ENCODE data around the gene METAP1. TPM values are rescaled to one million over a fixed set of nuclear protein-coding genes. Genes with fewer than 3 reads are reported as not detected.
"Not testable (repeated sequence)": the region's sequence is repeated elsewhere in the genome, so short reads cannot be mapped to it uniquely, and the experiment has no call there.

METAP1 gene
- total RNA-seq, 2 experiments from 2014 or later, result 25.1 to 26.6 TPM

DNA sequence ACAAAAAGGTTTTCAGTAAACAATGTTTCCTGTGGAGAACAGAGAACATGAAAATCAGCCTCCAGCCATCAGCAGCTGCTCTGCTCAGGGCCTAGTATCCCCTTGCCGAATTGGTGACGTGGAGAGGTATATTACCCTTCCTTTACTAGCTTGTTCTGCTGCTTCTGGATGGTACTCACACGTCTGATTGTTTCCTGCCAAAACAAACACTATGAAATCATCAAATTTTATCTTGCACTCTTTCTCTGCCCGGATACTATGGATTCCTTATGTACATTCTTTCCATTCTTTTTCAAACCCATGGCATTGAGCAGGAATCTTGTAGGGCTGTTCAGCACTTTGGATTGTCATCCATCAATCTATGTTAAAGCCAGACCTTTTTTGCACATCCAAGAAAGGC lies 18.8 kb upstream of the METAP1 start:
- peaks cover 3% of the 10 kb centered on the region for H3K27me3 Mint-ChIP-seq
- H3K4me1 ChIP-seq (ENCODE audit: insufficient read depth, low read length), result no peaks in the 10 kb centered on the region
- no peak overlapping the region for H3K4me3 Mint-ChIP-seq
- H3K4me1 Mint-ChIP-seq (ENCODE audit: low read depth), result no peaks in the 10 kb centered on the region
- no peak overlapping the region for H3K4me3 ChIP-seq (ENCODE audit: low read length)
- no peak overlapping the region for H3K27ac Mint-ChIP-seq
- ATAC-seq (ENCODE audit: poor library complexity) (no peak), DNase-seq (no peak)
- TF ChIP-seq, protein P1, sequence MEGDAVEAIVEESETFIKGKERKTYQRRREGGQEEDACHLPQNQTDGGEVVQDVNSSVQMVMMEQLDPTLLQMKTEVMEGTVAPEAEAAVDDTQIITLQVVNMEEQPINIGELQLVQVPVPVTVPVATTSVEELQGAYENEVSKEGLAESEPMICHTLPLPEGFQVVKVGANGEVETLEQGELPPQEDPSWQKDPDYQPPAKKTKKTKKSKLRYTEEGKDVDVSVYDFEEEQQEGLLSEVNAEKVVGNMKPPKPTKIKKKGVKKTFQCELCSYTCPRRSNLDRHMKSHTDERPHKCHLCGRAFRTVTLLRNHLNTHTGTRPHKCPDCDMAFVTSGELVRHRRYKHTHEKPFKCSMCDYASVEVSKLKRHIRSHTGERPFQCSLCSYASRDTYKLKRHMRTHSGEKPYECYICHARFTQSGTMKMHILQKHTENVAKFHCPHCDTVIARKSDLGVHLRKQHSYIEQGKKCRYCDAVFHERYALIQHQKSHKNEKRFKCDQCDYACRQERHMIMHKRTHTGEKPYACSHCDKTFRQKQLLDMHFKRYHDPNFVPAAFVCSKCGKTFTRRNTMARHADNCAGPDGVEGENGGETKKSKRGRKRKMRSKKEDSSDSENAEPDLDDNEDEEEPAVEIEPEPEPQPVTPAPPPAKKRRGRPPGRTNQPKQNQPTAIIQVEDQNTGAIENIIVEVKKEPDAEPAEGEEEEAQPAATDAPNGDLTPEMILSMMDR (IDR thresholded peaks at IDR 0.05), result no peak
- H3K27ac ChIP-seq (ENCODE audit: low read depth in 1 of 2, low read length in 2 of 2), result no peak overlapping the region
- no peaks in the 10 kb centered on the region for H3K9me3 ChIP-seq (ENCODE audit: control insufficient read depth in 1 of 2, insufficient read depth in 1 of 2, low read length in 2 of 2)
- ChIA-PET POLR2A (no interaction called here), CTCF (no interaction called here)
- intact Hi-C loops (cut with DNase I, micrococcal nuclease), result no loop called here
- no peaks in the 10 kb centered on the region for H3K36me3 Mint-ChIP-seq (ENCODE audit: low read depth)
- no peaks in the 10 kb centered on the region for H3K36me3 ChIP-seq (ENCODE audit: insufficient read depth, low read length)
- no peaks in the 10 kb centered on the region for H3K27me3 ChIP-seq (ENCODE audit: control insufficient read depth in 1 of 2, insufficient read depth in 2 of 2, low read length in 2 of 2)
- no peaks in the 10 kb centered on the region for H3K9me3 Mint-ChIP-seq

DNA sequence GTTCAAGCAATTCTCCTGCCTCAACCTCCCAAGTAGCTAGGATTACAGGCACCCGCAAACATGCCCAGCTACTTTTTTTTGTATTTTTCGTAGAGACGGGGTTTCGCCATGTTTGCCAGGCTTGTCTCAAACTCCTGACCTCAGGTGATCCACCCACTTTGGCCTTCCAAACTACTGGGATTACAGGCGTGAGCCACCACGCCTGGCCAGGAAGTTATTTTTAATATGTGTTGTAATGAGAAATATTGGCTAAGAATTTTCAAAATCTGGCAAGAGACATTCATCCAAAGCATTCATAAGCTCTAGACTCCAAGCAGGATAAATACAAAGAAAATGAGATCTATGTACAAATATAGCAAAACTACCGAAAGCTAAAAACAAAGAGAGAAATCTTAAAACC lies 18.0 kb upstream of the METAP1 start:
- no peaks in the 10 kb centered on the region for H3K36me3 ChIP-seq (ENCODE audit: insufficient read depth, low read length)
- ATAC-seq (ENCODE audit: poor library complexity), result no peak
- POLR2A ChIA-PET, result interaction anchor here (1.0 kb wide), 1 partner anchor 18 kb away, joined by 3 read pairs; no protein-coding TSS in a partner anchor

DNA sequence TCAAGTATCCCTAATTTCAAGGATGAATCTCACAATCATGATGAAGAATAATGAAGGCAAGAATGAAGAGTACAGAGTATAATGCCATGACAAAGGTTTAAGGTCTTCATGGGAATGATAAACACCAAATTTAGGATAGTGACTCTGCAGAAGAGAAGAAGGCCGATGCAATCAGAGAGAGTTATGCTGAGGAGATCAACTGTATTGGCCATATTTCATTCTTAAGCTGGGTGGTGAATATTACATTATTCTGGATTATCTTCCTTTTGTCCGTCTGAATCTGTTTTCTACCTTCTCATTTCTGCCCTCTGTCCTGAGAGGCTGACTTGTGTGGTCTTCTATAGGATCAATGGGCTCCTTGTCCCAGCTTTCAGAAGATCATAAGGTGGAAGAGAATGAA lies 7.8 kb upstream of the METAP1 start:
- TF ChIP-seq, protein P1 (IDR thresholded peaks at IDR 0.05), result no peak
- Histone ChIP-seq H3K36me3 (ENCODE audit: insufficient read depth, low read length) (no peaks in the 10 kb centered on the region), H3K27ac (ENCODE audit: low read depth in 1 of 2, low read length in 2 of 2) (no peak overlapping the region), H3K27me3 (ENCODE audit: control insufficient read depth in 1 of 2, insufficient read depth in 2 of 2, low read length in 2 of 2) (no peaks in the 10 kb centered on the region), H3K4me1 (ENCODE audit: insufficient read depth, low read length) (no peaks in the 10 kb centered on the region), H3K9me3 (ENCODE audit: control insufficient read depth in 1 of 2, insufficient read depth in 1 of 2, low read length in 2 of 2) (no peaks in the 10 kb centered on the region), H3K4me3 (ENCODE audit: low read length) (no peak overlapping the region)
- no peak overlapping the region for H3K4me3 Mint-ChIP-seq
- ATAC-seq (ENCODE audit: poor library complexity), result no peak
- no peaks in the 10 kb centered on the region for H3K9me3 Mint-ChIP-seq
- POLR2A ChIA-PET, result no interaction called here
- no peaks in the 10 kb centered on the region for H3K27me3 Mint-ChIP-seq
- H3K27ac Mint-ChIP-seq, result no peak overlapping the region
- CTCF ChIA-PET, result no interaction called here
- DNase-seq, result no peak
- no peaks in the 10 kb centered on the region for H3K36me3 Mint-ChIP-seq (ENCODE audit: low read depth)
- intact Hi-C loops (cut with DNase I, micrococcal nuclease), result no loop called here
- no peaks in the 10 kb centered on the region for H3K4me1 Mint-ChIP-seq (ENCODE audit: low read depth)

More for the DNA sequence above, 18.0 kb upstream of the METAP1 start:
- intact Hi-C loops (cut with DNase I, micrococcal nuclease), result no loop called here
- no peak for DNase-seq
- Histone ChIP-seq H3K9me3 (ENCODE audit: control insufficient read depth in 1 of 2, insufficient read depth in 1 of 2, low read length in 2 of 2) (no peaks in the 10 kb centered on the region), H3K4me1 (ENCODE audit: insufficient read depth, low read length) (no peaks in the 10 kb centered on the region), H3K27me3 (ENCODE audit: control insufficient read depth in 1 of 2, insufficient read depth in 2 of 2, low read length in 2 of 2) (no peaks in the 10 kb centered on the region), H3K4me3 (ENCODE audit: low read length) (no peak overlapping the region), H3K27ac (ENCODE audit: low read depth in 1 of 2, low read length in 2 of 2) (no peak overlapping the region)
- CTCF ChIA-PET, result no interaction called here
- H3K4me3 Mint-ChIP-seq, result no peak overlapping the region
- no peaks in the 10 kb centered on the region for H3K36me3 Mint-ChIP-seq (ENCODE audit: low read depth)
- no peak overlapping the region for H3K27ac Mint-ChIP-seq
- H3K9me3 Mint-ChIP-seq, result no peaks in the 10 kb centered on the region
- H3K27me3 Mint-ChIP-seq, result peaks cover 3% of the 10 kb centered on the region
- TF ChIP-seq, protein P1 (IDR thresholded peaks at IDR 0.05), result no peak
- no peaks in the 10 kb centered on the region for H3K4me1 Mint-ChIP-seq (ENCODE audit: low read depth)

DNA sequence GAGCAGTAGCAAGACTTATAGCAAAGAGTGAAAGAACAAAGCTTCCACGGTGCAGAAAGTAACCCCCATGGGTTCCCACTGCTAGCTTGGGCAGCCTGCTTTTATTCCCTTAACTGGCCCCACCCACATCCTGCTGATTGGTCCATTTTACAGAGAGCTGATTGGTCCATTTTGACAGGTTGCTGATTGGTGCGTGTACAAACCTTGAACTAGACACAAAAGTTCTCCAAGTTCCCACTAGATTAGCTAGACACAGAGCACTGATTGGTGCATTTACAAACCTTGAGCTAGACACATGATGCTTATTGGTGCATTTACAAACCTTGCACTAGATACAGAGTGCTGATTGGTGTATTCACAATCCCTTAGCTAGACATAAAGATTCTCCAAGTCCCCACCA lies 2.7 kb upstream of the METAP1 start:
- not testable (repeated sequence) for H3K4me3 ChIP-seq (ENCODE audit: low read length); H3K9me3 ChIP-seq (ENCODE audit: control insufficient read depth in 1 of 2, insufficient read depth in 1 of 2, low read length in 2 of 2); H3K9me3 Mint-ChIP-seq; H3K27ac ChIP-seq (ENCODE audit: low read depth in 1 of 2, low read length in 2 of 2); H3K4me3 Mint-ChIP-seq; H3K27me3 ChIP-seq (ENCODE audit: control insufficient read depth in 1 of 2, insufficient read depth in 2 of 2, low read length in 2 of 2); H3K36me3 ChIP-seq (ENCODE audit: insufficient read depth, low read length); H3K36me3 Mint-ChIP-seq (ENCODE audit: low read depth); H3K27me3 Mint-ChIP-seq; ATAC-seq (ENCODE audit: poor library complexity); DNase-seq
- H3K4me1 ChIP-seq (ENCODE audit: insufficient read depth, low read length), result peaks cover 21% of the 10 kb centered on the region
- ChIA-PET POLR2A (interaction anchor here (0.6 to 1.0 kb wide), 2 partner anchors 96 to 559 kb away, joined by 3 to 8 read pairs; partner anchors contain the start of gene ADH5), CTCF (interaction anchor here (4.6 kb wide), 1 partner anchor 64 kb away, joined by 140 read pairs; no protein-coding TSS in a partner anchor)
- peaks cover 23% of the 10 kb centered on the region for H3K4me1 Mint-ChIP-seq (ENCODE audit: low read depth)
- intact Hi-C loops (cut with DNase I, micrococcal nuclease), result loop anchor here (10.0 kb wide), 3 partner anchors 412 to 902 kb away; partner anchors contain the start of genes LAMTOR3 (in 1 of the 2) and RAP1GDS1 (in 1 of the 2)
- peak overlapping the region; percentile 49 for H3K27ac Mint-ChIP-seq

Data from CD4-positive, alpha-beta T cell (primary cell).